HL-60/S4 (cell line): Measurements from ENCODE around the gene P2RY8.

ENCODE experiments used
- in situ Hi-C: fragments of 300-500 bp; cut with MboI; formaldehyde crosslinking; loops from 2 replicates; pipeline ENCODE4 v1.14.3; 2022; ENCODE audit warnings: low sequenced_read_pairs

The P2RY8 gene

GRCh38 chrX:1424147-1424851 lies 112.7 kb downstream of the P2RY8 start:
- in situ Hi-C loops, result no loop called here

DNA sequence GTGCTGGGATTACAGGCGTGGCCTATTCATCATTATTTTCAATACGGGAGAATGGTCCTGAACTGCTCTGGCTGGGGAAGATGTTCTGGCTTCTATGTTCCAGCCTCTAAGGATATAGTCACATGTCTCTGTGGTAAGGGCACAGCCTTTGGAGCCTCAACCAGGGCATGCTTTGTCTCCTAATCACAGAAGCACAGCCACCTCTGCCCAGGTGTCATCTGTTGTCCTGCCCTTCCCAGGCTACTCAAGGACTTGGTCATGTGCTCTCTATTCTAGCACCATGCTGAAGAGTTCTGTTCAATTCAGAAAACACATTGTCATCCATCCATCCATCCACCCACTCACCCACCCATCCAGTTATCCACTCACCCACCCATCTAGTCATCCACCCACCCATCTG lies 113.8 kb downstream of the P2RY8 start:
- in situ Hi-C loops, result no loop called here

DNA sequence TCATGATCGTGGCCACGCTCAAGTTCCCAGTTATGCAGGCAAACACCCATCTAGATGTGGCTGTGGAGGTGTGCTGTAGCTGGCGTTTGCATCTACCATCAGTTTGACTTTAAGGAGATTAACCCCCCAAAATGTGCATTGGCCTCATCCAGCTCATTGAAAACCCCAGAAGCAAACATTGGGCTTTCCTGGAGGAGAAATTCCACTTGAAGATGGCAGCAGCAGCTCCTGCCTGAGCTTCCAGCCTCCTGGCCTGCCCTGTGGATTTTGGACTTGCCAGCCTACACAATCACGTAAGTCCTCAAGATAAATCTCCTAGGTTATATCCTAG lies 114.9 kb downstream of the P2RY8 start:
- in situ Hi-C loops, result no loop called here

- in situ Hi-C loops, result no loop called here
Observed at GRCh38 chrX:1421433-1422134, 115.4 kb downstream of the P2RY8 start.

GRCh38 chrX:1420371-1420770 lies 116.6 kb downstream of the P2RY8 start:
- in situ Hi-C loops, result no loop called here

DNA sequence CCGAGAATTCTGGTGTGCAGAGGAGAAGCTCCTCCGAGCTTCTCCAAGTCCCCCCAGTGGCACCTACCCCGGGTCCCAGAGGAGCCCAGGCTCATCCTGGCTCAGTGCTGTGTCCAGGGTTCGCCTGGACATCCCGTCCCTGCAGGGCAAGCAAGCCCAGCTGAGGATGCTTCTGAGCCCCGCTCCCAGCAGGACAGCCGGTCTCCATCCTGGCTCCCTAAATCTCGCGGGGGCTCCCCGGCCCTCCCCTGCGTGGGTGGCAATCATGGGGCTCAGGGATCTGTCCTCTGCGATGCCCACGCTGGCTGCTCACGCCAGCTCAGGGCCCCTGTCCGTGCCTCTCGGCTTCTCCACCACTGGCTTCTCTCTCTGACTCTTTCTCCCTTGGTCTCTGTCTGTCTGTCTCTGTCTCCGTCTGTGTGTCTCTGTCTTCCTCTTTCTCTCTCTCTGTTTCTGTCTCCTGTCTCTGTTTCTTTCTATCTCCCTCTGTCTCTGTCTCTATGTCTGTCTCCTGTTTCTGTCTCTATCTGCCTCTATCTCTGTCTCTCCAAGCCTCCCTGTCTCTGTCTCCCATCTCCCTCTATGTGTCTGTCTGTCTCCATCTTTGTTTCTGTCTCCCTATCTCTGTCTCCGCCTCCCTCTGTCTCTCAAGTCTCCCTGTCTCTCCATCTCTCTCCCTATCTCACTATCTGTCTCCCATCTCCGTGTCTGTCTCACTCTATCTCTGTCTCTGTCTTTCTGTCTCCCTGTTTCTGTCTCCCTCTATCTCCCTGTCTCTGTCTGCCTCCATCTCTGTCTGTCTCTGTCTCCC lies 117.2 kb downstream of the P2RY8 start:
- in situ Hi-C loops, result no loop called here

DNA sequence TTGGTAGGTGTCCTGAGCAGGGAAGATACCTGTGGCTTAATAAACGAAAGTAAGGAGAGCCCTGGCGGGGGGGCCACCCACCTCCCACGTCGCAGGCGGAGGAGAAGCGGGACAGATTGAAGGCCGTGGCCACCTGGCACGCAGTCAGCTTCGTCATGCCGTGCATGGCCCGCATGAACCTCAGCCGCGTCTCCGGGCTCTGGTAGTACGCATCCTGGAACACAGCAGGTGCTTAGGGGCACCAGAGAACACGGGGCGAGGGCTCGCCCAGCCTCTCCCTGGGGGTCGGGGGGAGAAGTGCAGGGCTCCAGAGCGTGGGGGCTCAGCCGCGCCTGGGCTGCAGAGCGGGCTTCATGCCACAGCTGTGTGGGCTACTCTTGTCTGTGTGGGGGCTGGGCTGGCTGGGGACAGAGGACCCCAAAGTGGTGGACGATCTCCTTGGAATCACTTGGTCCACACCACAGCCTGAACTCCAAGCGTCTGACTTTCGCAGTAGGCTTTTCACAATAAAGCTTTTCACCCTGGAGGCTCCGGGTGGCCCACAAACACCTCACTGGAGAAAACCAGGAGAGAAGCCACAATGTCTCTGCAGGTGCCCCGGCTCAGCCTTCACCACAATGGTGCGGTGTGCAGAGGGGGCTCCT lies 118.0 kb downstream of the P2RY8 start:
- in situ Hi-C loops, result no loop called here

DNA sequence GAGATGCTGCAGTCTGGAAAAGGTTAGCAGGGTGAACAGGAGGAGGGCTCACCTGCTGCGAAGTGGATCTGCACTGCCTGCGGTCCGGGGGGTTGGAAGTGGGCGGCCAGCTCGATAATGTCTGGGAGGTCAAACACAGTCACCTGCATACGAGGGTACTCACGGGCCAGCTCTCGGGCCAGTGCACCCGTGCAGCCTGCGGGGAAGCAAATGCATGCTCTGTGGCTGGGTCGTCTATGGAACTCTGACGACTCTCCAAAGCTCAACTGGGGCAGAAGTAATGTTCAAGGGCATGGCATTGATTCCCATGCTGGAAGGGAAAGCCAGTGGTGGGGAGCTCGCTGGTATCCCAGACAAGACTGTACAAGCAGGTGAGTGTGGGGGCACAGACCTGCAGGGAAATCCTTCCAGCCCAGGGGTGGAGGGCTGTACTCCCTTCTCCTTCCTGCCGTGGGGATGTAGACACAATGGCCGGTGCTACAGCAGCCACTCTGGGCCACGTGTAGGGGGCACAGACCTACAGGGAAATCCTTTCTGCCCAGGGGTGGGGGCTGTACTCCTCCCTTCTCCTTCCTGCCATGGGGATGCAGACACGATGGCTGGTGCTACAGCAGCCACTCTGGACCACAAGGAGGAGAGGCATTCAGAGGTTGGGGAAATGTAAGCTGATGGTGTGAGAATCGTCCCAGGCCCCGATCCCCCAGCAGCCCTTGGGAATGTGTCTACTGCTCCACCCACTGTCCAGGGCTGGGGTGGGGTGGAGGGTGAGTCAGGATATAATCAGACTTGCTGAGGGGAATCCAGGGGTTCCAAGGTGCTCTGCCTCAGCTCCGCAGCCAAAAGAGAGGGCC lies 118.8 kb downstream of the P2RY8 start:
- in situ Hi-C loops, result no loop called here

DNA sequence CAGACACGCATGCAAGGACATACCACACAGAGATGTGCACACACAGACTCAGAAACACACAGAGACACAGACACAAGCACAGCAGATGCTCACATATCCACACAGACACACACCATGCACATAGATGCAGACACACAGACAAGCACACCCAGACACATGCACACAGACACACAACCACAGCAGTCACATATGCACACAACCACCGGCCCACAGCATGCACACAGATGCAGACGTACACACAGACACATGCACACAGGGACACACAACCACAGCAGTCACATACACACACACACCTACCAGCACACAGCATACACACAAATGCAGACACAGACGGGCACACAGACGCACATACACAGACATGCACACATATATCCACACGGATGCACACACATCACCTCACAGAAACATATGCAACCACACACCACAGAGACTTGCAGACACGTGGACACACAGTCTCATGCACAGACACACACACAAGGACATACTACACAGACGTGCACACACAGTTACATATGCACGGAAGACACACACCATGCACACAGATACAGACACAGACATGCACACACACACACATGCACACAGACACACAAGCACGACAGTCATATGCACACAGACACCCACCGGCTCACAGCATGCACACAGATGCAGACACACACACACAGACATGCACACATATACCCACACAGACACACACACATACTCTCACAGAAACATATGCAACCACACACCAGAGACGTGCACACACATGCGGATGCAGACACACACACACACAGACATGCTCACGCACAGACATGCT lies 119.8 kb downstream of the P2RY8 start:
- in situ Hi-C loops, result no loop called here

- in situ Hi-C loops, result no loop called here
Observed at GRCh38 chrX:1416327-1416784, 120.6 kb downstream of the P2RY8 start.
